ENCODE measurements around the gene MARS1.

DNA sequence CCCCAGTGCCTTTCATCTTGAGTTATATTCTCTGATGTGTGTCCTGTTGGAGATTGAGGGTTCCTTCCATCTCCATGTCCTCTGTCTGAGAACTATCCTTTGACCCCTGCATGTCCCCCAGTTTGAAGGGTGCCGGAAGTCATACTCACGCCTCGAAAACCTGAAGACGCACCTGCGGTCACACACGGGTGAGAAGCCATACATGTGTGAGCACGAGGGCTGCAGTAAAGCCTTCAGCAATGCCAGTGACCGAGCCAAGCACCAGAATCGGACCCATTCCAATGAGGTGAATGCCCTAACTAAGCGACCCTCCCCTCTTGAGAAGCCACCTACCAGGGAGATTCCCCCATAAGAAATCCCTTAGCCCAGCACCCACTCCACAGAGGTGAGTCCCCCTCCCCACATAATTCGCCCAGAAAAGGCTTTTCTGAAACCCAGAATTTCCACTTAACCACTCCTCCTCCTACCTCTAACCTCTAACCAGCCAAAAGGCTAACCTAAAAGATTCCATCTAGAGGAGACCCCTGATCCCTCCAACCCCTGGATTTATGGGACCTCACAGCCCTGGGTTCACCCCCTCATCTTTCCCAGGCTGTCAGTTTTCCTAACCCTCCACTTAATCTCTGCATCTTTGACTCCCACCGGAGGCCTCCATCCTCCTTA lies 20.5 kb upstream of the MARS1 start:
- TF ChIP-seq, protein P1, sequence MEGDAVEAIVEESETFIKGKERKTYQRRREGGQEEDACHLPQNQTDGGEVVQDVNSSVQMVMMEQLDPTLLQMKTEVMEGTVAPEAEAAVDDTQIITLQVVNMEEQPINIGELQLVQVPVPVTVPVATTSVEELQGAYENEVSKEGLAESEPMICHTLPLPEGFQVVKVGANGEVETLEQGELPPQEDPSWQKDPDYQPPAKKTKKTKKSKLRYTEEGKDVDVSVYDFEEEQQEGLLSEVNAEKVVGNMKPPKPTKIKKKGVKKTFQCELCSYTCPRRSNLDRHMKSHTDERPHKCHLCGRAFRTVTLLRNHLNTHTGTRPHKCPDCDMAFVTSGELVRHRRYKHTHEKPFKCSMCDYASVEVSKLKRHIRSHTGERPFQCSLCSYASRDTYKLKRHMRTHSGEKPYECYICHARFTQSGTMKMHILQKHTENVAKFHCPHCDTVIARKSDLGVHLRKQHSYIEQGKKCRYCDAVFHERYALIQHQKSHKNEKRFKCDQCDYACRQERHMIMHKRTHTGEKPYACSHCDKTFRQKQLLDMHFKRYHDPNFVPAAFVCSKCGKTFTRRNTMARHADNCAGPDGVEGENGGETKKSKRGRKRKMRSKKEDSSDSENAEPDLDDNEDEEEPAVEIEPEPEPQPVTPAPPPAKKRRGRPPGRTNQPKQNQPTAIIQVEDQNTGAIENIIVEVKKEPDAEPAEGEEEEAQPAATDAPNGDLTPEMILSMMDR (conservative IDR thresholded peaks at IDR 0.05; ENCODE audit: low read depth in 2 of 2): no peak
- TF ChIP-seq EZH2 (IDR thresholded peaks at IDR 0.05; ENCODE audit: low read depth, unreplicated experiment): no peak
- TF ChIP-seq POLR2AphosphoS5 (IDR thresholded peaks at IDR 0.05; ENCODE audit: low read depth): no peak
- TF ChIP-seq REST (IDR thresholded peaks at IDR 0.05; ENCODE audit: unreplicated experiment): no peak
- no peak for TF ChIP-seq ZNF114 (CRISPR knock-in tag; IDR thresholded peaks at IDR 0.05)
- TF ChIP-seq JUNB (IDR thresholded peaks at IDR 0.05; ENCODE audit: unreplicated experiment): no peak
- TF ChIP-seq ETS1 (IDR thresholded peaks at IDR 0.05): no peak
- TF ChIP-seq EZH2phosphoT487 (IDR thresholded peaks at IDR 0.05; ENCODE audit: unreplicated experiment): no peak
- TF ChIP-seq ZNF462 (CRISPR knock-in tag; IDR thresholded peaks at IDR 0.05): no peak
- no peak for TF ChIP-seq NANOG (IDR thresholded peaks at IDR 0.05; ENCODE audit: borderline replicate concordance)
- no peak for TF ChIP-seq CREB1 (CRISPR knock-in tag; IDR thresholded peaks at IDR 0.05; ENCODE audit: low read depth)

Measured in GM23338 (cell line).